ENCODE data around the gene JARID2.

DNA sequence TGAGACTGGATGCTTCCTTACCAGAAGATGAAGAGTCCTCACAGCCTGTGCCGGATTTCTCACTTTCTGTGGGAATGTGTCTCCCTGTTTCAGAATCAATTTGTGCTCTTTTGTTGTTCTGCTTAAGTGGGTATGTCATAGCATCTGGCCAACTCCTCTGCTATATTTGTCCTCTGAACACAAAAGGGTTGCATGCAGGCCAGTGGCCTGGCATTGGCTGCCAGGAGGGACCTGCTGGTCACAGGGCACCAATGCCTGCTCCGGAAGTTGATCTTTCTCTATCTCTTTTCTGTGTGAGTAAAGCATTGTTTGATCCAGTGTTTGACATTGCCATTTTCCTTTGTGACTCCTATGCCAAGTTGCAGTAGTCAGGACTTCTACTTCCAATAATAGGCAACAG is 47.8 kb downstream of the JARID2 start:
- no peak for TF ChIP-seq MAZ (IDR thresholded peaks at IDR 0.05; ENCODE audit: borderline replicate concordance, low read depth, low read length)
- no peak for TF ChIP-seq CTCF (conservative IDR thresholded peaks at IDR 0.05; ENCODE audit: low read depth, low read length)
- TF ChIP-seq RCOR1 (IDR thresholded peaks at IDR 0.05; ENCODE audit: insufficient replicate concordance, low read length) = no peak
- no peak for TF ChIP-seq POLR2A (IDR thresholded peaks at IDR 0.05; ENCODE audit: low read depth, low read length)
